ENCODE results near the gene ETS1.

The ETS1 gene

DNA sequence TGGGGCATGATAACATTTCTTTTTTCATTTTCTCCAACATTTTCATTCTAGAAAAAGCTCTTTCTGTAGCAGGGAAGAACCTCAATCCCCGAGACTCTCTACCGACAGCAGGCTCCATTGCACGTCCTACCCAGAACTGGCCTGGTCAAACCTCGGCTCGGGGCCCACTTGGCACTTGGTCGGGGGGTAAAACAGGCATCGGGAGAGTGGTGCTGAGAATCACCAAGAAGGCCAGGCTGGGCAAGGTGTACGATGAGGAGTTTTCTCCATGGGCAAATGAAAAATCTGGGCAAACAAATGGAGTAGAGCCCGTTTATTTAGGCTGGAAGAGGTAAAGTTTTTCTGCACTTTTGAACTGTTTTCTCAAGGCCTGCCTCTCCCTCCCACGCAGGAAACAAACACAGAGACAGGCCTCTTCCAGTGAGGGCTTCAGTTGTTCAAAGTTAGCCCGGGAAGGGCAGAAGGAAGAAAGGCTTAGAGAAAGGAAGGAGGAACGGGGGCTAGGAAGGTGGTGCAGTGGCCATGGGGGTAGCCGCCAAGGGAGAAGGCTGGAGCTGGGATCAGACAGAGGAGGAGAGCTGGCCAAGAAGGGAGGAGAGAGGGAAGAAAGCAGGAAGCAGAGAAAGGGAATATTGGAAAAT is 87.6 kb downstream of the ETS1 start:
- no peak for DNase-seq

DNA sequence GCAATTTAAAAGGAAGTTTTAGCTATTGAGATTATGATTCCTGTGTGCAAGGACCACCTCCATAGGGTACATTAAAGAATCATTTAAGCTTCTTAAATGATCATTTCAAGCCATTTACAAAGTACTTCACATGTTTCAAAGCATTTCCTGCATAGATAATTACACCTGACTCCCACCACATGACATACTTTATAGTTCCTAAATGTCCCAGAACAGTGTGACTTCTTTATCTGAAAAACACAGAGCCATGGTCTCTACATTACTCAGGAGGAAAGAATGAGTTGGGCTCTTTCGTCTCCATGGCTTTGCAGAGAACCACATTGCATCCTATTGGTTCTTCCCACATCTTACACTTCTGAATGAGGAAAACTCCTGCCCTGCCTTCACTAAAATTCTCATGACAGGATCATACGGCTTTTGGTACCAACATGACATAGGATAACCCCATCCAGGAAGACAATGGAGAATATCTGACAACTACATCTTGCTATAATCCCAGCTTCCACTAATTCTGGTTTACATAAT is 88.6 kb downstream of the ETS1 start:
- DNase-seq: no peak

DNA sequence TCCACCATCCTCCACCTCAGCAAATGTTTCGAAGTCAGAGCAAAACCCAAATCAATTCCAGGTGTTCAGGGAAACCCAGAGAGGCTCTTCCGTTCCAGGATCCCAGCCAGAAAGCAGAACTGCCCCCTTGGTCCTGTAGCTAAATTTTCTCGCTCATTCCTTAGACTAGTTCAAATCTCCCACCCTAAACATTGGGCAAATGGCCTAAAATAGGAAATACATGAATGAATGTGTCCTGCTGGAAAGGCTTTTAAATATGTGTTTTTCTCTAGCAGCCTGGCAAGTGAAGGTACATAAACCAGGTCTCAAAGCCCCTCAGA is 89.6 kb downstream of the ETS1 start:
- no peak for DNase-seq

- no peak for DNase-seq
Measured at GRCh38 chr11:128497061-128497775, 90.1 kb downstream of the ETS1 start.

DNA sequence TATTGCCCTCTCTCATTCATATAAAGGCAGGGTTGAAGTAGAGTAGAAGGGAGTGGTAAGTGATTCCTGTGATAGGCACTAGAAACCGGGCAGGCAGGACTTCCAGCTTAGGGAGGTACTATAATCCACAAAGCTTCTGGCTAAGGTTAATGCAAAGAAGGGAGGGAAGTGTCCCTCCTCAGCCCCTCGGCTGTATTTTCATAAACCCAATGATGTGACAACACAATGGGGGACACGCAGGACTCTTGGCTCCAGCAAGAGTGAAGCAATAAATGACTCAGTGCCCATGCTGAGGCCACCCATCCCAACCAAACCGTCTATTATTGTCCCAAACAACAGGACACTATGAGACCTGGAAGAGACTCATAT is 90.7 kb downstream of the ETS1 start:
- DNase-seq: no peak

DNA sequence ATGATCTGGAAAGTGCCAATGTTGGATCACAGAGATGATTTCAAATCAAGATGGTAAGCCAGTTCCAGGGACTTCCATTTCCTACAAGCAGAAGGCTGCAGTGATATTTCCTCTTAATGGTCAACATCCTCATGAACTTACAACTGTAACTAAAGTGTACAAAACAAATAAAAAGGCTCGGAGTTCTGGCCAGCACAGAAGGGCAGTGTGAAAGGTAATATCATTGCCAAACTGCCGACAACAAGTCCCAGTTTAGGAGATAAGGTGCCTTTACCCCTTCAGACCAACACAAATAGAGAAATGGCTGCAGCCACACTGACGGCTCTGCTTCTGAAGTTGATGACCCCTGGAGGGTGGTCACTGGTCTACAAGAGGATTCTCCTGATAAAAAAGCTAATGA is 91.1 kb downstream of the ETS1 start:
- DNase-seq: no peak

- no peak for DNase-seq
Measured at GRCh38 chr11:128494418-128495332, 92.7 kb downstream of the ETS1 start.

DNA sequence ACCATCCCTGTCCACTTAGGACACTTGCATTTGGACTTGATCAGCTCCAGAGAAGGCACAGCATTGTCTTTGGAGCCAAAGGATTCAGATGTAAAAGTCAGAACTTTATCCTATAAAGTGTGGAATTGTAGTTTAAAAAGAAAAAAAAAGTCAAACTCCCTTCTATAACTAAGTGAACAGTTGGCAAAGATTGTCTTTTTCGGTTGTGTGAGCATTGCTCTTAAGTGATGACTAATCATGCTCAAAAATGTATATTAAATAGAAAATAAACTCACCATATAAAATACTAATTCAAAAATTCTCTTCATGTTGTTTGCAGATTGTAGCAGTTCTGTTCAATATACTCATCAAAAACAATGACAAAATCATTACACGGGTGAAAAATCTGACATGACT is 93.8 kb downstream of the ETS1 start:
- DNase-seq: no peak

- peak; percentile 44 for DNase-seq
Measured at GRCh38 chr11:128492903-128493569, 94.3 kb downstream of the ETS1 start.

- DNase-seq: no peak
Measured at GRCh38 chr11:128492461-128492860, 94.9 kb downstream of the ETS1 start.

GRCh38 chr11:128491195-128491936 is 96.0 kb downstream of the ETS1 start:
- no peak for DNase-seq

DNA sequence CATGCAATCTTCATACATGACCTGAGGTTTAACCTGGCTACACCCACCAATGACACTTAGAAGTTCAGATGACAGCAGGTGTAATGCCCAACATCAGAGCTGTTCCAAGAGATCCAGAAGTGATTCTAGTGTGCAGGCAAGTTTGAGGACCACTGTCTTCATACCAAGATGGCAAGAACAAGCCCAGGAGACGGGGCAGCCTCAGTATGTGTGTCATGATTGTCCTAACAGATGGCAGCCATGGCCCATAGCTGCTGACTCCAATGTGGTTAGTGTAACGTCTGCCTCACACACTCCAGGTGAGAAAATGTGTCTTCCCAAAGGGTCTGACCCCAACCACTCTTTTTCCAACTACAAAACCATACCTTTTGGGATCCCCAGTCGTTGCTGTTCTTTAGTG is 97.3 kb downstream of the ETS1 start:
- DNase-seq: no peak

GRCh38 chr11:128488471-128488870 is 98.9 kb downstream of the ETS1 start:
- DNase-seq: peak; percentile 53

GRCh38 chr11:128487978-128488377 is 99.4 kb downstream of the ETS1 start:
- DNase-seq: peak; percentile 47

DNA sequence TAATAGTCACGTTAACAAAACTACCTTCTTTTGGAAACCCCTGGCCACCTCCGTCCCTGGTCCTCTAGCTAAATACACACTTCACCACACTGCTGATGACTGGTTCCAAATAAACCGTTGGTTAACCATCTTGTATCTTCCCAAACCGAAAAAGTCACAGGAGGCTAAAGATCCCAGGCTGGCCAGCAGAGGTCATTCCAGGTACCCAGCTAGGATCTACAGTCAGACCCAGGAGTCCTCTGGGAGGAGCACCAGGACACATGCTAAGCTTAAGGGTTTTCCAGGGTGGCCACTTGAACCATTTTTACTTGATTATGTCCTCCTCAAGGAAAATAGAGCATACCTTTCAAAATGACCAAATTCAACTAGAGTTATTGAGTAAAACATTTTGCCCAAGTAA is 103.2 kb downstream of the ETS1 start:
- DNase-seq: no peak

DNA sequence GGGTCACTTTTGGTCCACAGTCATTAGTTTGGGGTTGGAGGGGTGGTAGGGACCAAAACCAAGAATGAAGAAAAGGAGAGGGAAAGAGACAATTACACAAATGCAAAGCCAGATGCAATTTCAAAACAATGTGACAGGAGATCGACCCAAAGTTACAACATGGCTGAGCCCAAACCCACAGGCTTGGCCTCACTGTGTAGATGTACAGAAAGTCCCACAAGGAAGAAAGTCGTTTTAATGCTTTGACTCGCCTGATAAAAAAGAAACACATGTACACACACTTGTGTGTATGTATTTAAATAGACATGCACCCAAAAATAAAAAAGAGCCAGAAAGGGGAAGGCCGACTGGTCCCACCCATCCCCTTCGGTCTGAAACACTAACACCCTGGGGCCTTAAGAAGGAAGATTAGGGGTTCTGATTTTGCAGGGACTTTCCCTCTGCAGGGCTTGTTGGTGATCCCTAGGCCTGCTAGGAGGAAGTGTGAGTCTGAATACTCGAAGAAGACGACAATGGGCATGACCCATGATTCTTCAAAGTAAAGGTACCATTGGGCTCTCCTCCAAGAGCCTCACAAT is 104.1 kb downstream of the ETS1 start:
- DNase-seq: peak; percentile 41

- peak; percentile 58 for DNase-seq
Measured at GRCh38 chr11:128482512-128483191, 104.7 kb downstream of the ETS1 start.

DNA sequence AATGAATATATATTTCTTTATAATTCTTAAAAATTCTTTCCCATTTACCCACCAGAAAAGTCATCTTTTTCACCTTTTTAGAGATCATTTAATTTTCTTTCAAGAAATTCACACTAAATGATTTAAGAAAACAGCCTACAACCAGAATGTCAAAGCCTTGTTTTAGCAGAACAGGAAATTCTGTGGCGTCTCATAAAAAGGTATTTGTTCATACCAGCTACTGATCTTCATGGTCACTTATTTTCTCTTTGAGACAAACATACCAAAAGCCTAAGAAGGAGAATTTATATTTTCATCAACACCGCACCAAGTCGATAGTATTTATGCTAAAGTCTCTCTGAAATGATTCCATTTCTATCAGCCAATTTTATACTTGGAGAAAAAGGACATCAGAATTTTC is 105.3 kb downstream of the ETS1 start:
- DNase-seq: no peak

GRCh38 chr11:128481135-128481534 is 106.2 kb downstream of the ETS1 start:
- DNase-seq: no peak

DNA sequence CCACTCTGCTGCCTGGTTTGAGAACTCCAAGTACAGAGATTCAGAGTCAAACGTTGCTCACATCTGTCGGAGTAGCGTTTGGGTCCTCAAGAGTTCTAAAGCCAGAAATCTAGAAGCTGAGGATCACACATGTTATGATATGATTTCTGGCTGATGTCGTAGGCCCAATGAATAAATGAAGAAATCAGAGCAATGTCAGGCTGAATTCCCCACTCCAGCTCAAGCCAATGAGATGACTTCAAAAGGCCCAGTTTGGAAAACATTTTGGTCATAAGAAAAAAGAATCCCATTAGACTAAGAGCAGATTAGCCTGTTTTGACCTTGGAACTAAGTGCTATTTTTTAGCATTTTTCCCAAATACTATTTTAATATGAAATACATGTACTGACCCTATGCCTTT is 106.7 kb downstream of the ETS1 start:
- DNase-seq: no peak

GRCh38 chr11:128480066-128480465 is 107.3 kb downstream of the ETS1 start:
- peak; percentile 41 for DNase-seq

Measured in CD4-positive, alpha-beta T cell treated with Interleukin-6 for 4 hours (primary cell).